ENCODE data around the gene GLP2R. TPM values are rescaled to one million over a fixed set of nuclear protein-coding genes. Genes with fewer than 3 reads are reported as not detected.

GLP2R gene
- polyA plus RNA-seq, 1 donor from 2014 or later = not detected

Other genes starting within 250 kb of the GLP2R start
- not detected for gene CFAP52, start 249.3 kb upstream of the GLP2R start, polyA plus RNA-seq
- gene USP43, start 180.4 kb upstream of the GLP2R start, polyA plus RNA-seq = not detected
- gene DHRS7C, start 34.3 kb upstream of the GLP2R start, polyA plus RNA-seq = not detected
- gene GSG1L2, start 3.8 kb upstream of the GLP2R start, polyA plus RNA-seq = not detected
- gene RCVRN, start 79.3 kb downstream of the GLP2R start, polyA plus RNA-seq = not detected